RWPE1 (cell line): Measurements from ENCODE around the gene STXBP6.

Source experiments
- CTCF ChIA-PET: fragments of 350-600 bp; sonication (Branson Sonifier 250); formaldehyde crosslinking; extraction: SDS; loops from one replicate; lab custom pipeline; 2021; lab: Yijun Ruan, JAX
- POLR2A ChIA-PET: fragments of 400-600 bp; formaldehyde crosslinking; extraction: SDS; loops from one replicate; lab custom pipeline; 2020; ENCODE audit warnings: antibody characterized with exemption; ENCODE audit not compliant: low non-redundant PET; lab: Yijun Ruan, JAX
- DNase-seq: peaks from one replicate; pipeline ENCODE4 v3.0.0; 2012; ENCODE audit warnings: low spot score
- H3K27ac ChIP-seq: fragments of 450-650 bp; 2 replicates; pipeline ENCODE4 v1.5.1; 2017
- CTCF ChIP-seq: fragments of 450-650 bp; conservative IDR thresholded peaks from 2 replicates; pipeline ENCODE4 v1.5.1; 2017; ENCODE audit warnings: low read depth, mild to moderate bottlenecking

Gene STXBP6

GRCh38 chr14:24863968-24864684 lies 185.8 kb downstream of the STXBP6 start:
- no peak for DNase-seq
- no peak overlapping the region for H3K27ac ChIP-seq
- no peak for TF ChIP-seq CTCF
- ChIA-PET CTCF (interaction anchor here (0.7 kb wide), 1 partner anchor 151 kb away, joined by 5 read pairs; no protein-coding TSS in a partner anchor), POLR2A (no interaction called here)

GRCh38 chr14:24861083-24861630 lies 188.8 kb downstream of the STXBP6 start:
- CTCF ChIA-PET: interaction anchor here (0.7 kb wide), 1 partner anchor 9 kb away, joined by 4 read pairs; no protein-coding TSS in a partner anchor
- TF ChIP-seq CTCF: no peak
- DNase-seq: peak; percentile 19
- POLR2A ChIA-PET: no interaction called here
- H3K27ac ChIP-seq: no peak overlapping the region

GRCh38 chr14:24859559-24859958 lies 190.4 kb downstream of the STXBP6 start:
- CTCF ChIA-PET: no interaction called here
- POLR2A ChIA-PET: no interaction called here
- DNase-seq: no peak
- H3K27ac ChIP-seq: no peak overlapping the region
- TF ChIP-seq CTCF: no peak

- POLR2A ChIA-PET: no interaction called here
- no peak overlapping the region for H3K27ac ChIP-seq
- CTCF ChIA-PET: no interaction called here
- no peak for TF ChIP-seq CTCF
- no peak for DNase-seq
Observed at GRCh38 chr14:24858684-24859083, 191.3 kb downstream of the STXBP6 start.

GRCh38 chr14:24858052-24858451 lies 191.9 kb downstream of the STXBP6 start:
- no peak overlapping the region for H3K27ac ChIP-seq
- CTCF ChIA-PET: no interaction called here
- no peak for TF ChIP-seq CTCF
- no peak for DNase-seq
- POLR2A ChIA-PET: no interaction called here

- ChIA-PET POLR2A (no interaction called here), CTCF (no interaction called here)
- DNase-seq: no peak
- no peak overlapping the region for H3K27ac ChIP-seq
- no peak for TF ChIP-seq CTCF
Observed at GRCh38 chr14:24857277-24857676, 192.7 kb downstream of the STXBP6 start.
